HepG2 (cell line): ENCODE measurements around the gene ARPC1A. TPM values are rescaled to one million over a fixed set of nuclear protein-coding genes. Genes with fewer than 3 reads are reported as not detected.

Source experiments
- GTF2F1 ChIP-seq: fragments of 150-350 bp; IDR thresholded peaks from 2 replicates; pipeline ENCODE4 v1.6.1; 2014; ENCODE audit warnings: low read length
- HDAC2 ChIP-seq: sonication (generic); formaldehyde crosslinking; IDR thresholded peaks from 2 replicates; pipeline ENCODE4 v1.4.0; 2020; ENCODE audit warnings: missing genetic modification reagents
- HNRNPH1 ChIP-seq: fragments of 200-400 bp; formaldehyde crosslinking; optimal IDR thresholded peaks from 2 replicates; pipeline ENCODE3; 2017; ENCODE audit warnings: mild to moderate bottlenecking, low read depth, low read length
- HNRNPLL ChIP-seq: fragments of 200-400 bp; formaldehyde crosslinking; IDR thresholded peaks from 2 replicates; pipeline ENCODE4 v1.6.1; 2017; ENCODE audit warnings: mild to moderate bottlenecking, low read depth, low read length; ENCODE audit not compliant: poor library complexity, severe bottlenecking
- LCORL ChIP-seq, 2 experiments: fragments of 450-650 bp in 1 of 2; sonication (generic) in 1 of 2; formaldehyde crosslinking in 1 of 2; IDR thresholded peaks; 2 replicates each; pipeline versions ENCODE4 v1.5.0 to v1.6.1; 2017 to 2020; ENCODE audit warnings: antibody characterized with exemption in 1 of 2, missing genetic modification reagents in 1 of 2
- NRL ChIP-seq: sonication (generic); formaldehyde crosslinking; IDR thresholded peaks from 2 replicates; pipeline ENCODE4 v1.5.0; 2020; ENCODE audit warnings: missing genetic modification reagents, mild to moderate bottlenecking, moderate library complexity, borderline replicate concordance
- SETDB1 ChIP-seq: sonication (generic); formaldehyde crosslinking; IDR thresholded peaks from 2 replicates; pipeline ENCODE4 v1.5.1; 2020; ENCODE audit warnings: missing genetic modification reagents, mild to moderate bottlenecking, borderline replicate concordance
- THAP11 ChIP-seq: IDR thresholded peaks from 2 replicates; pipeline ENCODE4 v1.6.1; 2016; ENCODE audit warnings: missing biosample characterization, missing genetic modification reagents
- ZFP82 ChIP-seq: sonication (generic); formaldehyde crosslinking; IDR thresholded peaks from 2 replicates; pipeline ENCODE4 v1.5.1; 2020; ENCODE audit warnings: mild to moderate bottlenecking, missing genetic modification reagents, borderline replicate concordance
- ZNF335 ChIP-seq: sonication (generic); formaldehyde crosslinking; IDR thresholded peaks from 2 replicates; pipeline ENCODE4 v1.4.0; 2020; ENCODE audit warnings: missing genetic modification reagents
- ZNF33B ChIP-seq: sonication (generic); formaldehyde crosslinking; IDR thresholded peaks from 2 replicates; pipeline ENCODE4 v1.5.1; 2020; ENCODE audit warnings: mild to moderate bottlenecking, missing genetic modification reagents
- ZNF441 ChIP-seq: sonication (generic); formaldehyde crosslinking; IDR thresholded peaks from 2 replicates; pipeline ENCODE4 v1.7.0; 2021; ENCODE audit warnings: missing genetic modification reagents, borderline replicate concordance
- ZNF510 ChIP-seq: sonication (generic); formaldehyde crosslinking; IDR thresholded peaks from 2 replicates; pipeline ENCODE4 v1.4.0; 2020; ENCODE audit warnings: low read depth, mild to moderate bottlenecking, missing genetic modification reagents
- ZNF747 ChIP-seq: sonication (generic); formaldehyde crosslinking; IDR thresholded peaks from 2 replicates; pipeline ENCODE4 v1.8.1; 2023; ENCODE audit warnings: missing genetic modification reagents, mild to moderate bottlenecking, borderline replicate concordance
- polyA plus RNA-seq, 8 experiments: library from polyadenylated mRNA; depleted of rRNA in 3 of 8; stranded (reverse) in 7 of 8; unstranded in 1 of 8; fragments of >200 nt; fragmentation: Illumina TruSeq in 4 of 8; extraction: Trizol in 4 of 8; gene quantifications; 2 replicates each; pipeline versions ENCODE4 v1.2.1 to v1.2.3, GENCODE V29; 2011 to 2016; ENCODE audit warnings: low read depth in 4 of 8, missing spikeins in 1 of 8, mixed read lengths in 1 of 8; ENCODE audit not compliant: insufficient read depth in 1 of 8
- total RNA-seq, 5 experiments: library from RNA; depleted of rRNA; stranded (reverse); fragments of >200 nt; fragmentation: Illumina TruSeq; extraction: Trizol; gene quantifications; 2 replicates each; pipeline ENCODE4 v1.2.3, GENCODE V29; 2016; ENCODE audit warnings: low read depth in 1 of 5
- TF ChIP-seq, protein P1 (sequence below): IDR thresholded peaks from 2 replicates; pipeline ENCODE4 v1.6.1; 2018; ENCODE audit warnings: missing genetic modification reagents, mild to moderate bottlenecking, missing compliant biosample characterization
- TF ChIP-seq, protein P2 (sequence below): sonication (generic); formaldehyde crosslinking; IDR thresholded peaks from 2 replicates; pipeline ENCODE4 v1.4.0; 2020; ENCODE audit warnings: missing genetic modification reagents, borderline replicate concordance
- TF ChIP-seq, protein P3 (sequence below): sonication (generic); formaldehyde crosslinking; IDR thresholded peaks from 2 replicates; pipeline ENCODE4 v1.4.0; 2020; ENCODE audit warnings: missing genetic modification reagents, borderline replicate concordance
- TF ChIP-seq, protein P4 (sequence below): sonication (generic); formaldehyde crosslinking; conservative IDR thresholded peaks from 2 replicates; pipeline ENCODE4 v1.4.0; 2020; ENCODE audit warnings: missing genetic modification reagents

The ARPC1A gene
- total and polyA plus RNA-seq, 2 of the 13 experiments (the other 11 are each of a cell fraction or from before 2014, with no cell fraction given), result 44.3 to 88.5 TPM

DNA sequence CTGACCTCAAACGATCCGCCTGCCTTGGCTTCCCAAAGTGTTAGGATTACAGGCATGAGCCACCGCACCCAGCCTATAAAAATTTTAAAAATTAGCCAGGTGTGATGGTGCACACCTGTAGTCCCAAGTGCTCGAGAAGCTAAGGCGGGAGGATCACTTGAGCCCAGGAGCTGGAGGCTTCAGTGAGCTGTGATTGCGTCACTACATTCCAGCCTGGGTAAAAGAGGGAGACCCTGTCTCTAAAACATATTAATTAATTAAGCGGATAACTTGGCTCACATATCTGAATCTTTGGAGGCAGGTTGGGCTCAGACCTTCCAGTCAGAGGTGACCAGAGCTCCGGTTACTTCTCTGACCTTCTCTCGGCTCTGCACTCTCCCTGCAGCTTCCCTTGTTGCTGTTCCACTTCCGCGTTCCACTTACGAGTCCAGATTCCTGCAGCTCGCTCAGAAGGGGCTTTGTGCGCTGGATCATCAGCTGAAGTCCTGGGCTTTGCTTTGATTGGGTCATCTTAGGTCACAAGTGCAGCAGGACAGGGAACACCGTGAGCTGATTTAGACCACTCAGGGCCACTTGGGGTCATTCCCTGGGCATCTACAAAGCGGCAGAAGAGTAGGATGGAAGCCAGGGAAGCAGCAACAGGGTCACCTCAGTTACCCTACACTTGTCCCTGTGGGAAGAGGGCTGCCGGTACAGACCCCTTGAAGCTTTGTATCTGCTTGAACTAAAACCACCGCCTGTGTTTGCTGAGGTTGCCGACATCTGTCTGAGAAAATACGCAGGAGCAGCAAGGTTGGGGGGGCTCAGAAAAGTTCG is 46.8 kb downstream of the ARPC1A start (continued):
- TF ChIP-seq, protein P1, sequence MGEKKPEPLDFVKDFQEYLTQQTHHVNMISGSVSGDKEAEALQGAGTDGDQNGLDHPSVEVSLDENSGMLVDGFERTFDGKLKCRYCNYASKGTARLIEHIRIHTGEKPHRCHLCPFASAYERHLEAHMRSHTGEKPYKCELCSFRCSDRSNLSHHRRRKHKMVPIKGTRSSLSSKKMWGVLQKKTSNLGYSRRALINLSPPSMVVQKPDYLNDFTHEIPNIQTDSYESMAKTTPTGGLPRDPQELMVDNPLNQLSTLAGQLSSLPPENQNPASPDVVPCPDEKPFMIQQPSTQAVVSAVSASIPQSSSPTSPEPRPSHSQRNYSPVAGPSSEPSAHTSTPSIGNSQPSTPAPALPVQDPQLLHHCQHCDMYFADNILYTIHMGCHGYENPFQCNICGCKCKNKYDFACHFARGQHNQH (CRISPR knock-in tag), result peak; percentile 38; the same call in 1 of the 2 replicates
- TF ChIP-seq GTF2F1 (no peak), ZNF747 (CRISPR knock-in tag) (peak; percentile 47; the same call in 1 of the 2 replicates), ZNF510 (CRISPR knock-in tag) (no peak), NRL (CRISPR knock-in tag) (no peak), ZNF335 (CRISPR knock-in tag) (peak; percentile 94), HNRNPLL (no peak), HNRNPH1 (no peak), ZNF33B (CRISPR knock-in tag) (0 out of 2 replicates have a peak, but pooled peaks have one; percentile 33), ZNF441 (CRISPR knock-in tag) (no peak), ZFP82 (CRISPR knock-in tag) (no peak), LCORL (IDR thresholded peaks at IDR 0.05) (no peak), LCORL (CRISPR knock-in tag; IDR thresholded peaks at IDR 0.05) (peak; percentile 90), HDAC2 (peak; percentile 86), SETDB1 (CRISPR knock-in tag) (no peak), THAP11 (peak; percentile 48)
- TF ChIP-seq, protein P2, sequence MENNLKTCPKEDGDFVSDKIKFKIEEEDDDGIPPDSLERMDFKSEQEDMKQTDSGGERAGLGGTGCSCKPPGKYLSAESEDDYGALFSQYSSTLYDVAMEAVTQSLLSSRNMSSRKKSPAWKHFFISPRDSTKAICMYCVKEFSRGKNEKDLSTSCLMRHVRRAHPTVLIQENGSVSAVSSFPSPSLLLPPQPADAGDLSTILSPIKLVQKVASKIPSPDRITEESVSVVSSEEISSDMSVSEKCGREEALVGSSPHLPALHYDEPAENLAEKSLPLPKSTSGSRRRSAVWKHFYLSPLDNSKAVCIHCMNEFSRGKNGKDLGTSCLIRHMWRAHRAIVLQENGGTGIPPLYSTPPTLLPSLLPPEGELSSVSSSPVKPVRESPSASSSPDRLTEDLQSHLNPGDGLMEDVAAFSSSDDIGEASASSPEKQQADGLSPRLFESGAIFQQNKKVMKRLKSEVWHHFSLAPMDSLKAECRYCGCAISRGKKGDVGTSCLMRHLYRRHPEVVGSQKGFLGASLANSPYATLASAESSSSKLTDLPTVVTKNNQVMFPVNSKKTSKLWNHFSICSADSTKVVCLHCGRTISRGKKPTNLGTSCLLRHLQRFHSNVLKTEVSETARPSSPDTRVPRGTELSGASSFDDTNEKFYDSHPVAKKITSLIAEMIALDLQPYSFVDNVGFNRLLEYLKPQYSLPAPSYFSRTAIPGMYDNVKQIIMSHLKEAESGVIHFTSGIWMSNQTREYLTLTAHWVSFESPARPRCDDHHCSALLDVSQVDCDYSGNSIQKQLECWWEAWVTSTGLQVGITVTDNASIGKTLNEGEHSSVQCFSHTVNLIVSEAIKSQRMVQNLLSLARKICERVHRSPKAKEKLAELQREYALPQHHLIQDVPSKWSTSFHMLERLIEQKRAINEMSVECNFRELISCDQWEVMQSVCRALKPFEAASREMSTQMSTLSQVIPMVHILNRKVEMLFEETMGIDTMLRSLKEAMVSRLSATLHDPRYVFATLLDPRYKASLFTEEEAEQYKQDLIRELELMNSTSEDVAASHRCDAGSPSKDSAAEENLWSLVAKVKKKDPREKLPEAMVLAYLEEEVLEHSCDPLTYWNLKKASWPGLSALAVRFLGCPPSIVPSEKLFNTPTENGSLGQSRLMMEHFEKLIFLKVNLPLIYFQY (CRISPR knock-in tag), result no peak
- TF ChIP-seq, protein P3, sequence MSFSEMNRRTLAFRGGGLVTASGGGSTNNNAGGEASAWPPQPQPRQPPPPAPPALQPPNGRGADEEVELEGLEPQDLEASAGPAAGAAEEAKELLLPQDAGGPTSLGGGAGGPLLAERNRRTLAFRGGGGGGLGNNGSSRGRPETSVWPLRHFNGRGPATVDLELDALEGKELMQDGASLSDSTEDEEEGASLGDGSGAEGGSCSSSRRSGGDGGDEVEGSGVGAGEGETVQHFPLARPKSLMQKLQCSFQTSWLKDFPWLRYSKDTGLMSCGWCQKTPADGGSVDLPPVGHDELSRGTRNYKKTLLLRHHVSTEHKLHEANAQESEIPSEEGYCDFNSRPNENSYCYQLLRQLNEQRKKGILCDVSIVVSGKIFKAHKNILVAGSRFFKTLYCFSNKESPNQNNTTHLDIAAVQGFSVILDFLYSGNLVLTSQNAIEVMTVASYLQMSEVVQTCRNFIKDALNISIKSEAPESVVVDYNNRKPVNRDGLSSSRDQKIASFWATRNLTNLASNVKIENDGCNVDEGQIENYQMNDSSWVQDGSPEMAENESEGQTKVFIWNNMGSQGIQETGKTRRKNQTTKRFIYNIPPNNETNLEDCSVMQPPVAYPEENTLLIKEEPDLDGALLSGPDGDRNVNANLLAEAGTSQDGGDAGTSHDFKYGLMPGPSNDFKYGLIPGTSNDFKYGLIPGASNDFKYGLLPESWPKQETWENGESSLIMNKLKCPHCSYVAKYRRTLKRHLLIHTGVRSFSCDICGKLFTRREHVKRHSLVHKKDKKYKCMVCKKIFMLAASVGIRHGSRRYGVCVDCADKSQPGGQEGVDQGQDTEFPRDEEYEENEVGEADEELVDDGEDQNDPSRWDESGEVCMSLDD (CRISPR knock-in tag), result no peak
- TF ChIP-seq, protein P4, sequence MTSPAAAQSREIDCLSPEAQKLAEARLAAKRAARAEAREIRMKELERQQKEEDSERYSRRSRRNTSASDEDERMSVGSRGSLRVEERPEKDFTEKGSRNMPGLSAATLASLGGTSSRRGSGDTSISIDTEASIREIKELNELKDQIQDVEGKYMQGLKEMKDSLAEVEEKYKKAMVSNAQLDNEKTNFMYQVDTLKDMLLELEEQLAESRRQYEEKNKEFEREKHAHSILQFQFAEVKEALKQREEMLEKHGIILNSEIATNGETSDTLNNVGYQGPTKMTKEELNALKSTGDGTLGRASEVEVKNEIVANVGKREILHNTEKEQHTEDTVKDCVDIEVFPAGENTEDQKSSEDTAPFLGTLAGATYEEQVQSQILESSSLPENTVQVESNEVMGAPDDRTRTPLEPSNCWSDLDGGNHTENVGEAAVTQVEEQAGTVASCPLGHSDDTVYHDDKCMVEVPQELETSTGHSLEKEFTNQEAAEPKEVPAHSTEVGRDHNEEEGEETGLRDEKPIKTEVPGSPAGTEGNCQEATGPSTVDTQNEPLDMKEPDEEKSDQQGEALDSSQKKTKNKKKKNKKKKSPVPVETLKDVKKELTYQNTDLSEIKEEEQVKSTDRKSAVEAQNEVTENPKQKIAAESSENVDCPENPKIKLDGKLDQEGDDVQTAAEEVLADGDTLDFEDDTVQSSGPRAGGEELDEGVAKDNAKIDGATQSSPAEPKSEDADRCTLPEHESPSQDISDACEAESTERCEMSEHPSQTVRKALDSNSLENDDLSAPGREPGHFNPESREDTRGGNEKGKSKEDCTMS, result no peak
